HL-60/S4 treated with retinoic acid at 250 ng/mL for 4 days and 3 days (cell line): ENCODE measurements around the gene FOLR3.
"Not testable (repeated sequence)": the region's sequence is repeated elsewhere in the genome, so short reads cannot be mapped to it uniquely, and the experiment has no call there.

Experiments
- in situ Hi-C: fragments of 300-500 bp; cut with MboI; formaldehyde crosslinking; loops from 2 replicates; pipeline ENCODE4 v1.7.0; 2022; ENCODE audit warnings: low sequenced_read_pairs

The FOLR3 gene

DNA sequence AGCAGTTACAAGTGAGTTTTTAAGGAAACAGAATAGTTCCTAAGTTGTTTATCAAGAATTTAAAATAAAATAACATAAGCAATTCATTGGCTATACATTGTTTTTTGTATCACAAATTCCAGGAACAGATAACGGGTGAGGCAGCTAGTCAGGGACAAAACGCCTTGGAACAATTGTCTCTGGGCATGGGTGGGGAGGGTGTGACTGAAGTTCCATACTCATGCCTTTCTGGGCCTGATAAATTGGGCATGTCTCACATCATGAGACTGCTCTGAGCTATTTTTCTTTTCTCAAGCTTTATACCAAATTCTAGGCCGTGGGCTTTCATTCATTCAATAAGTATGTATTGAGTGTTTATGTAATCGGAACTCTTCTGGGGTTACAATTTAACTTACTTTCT is 21.6 kb downstream of the FOLR3 start:
- in situ Hi-C loops, result no loop called here

DNA sequence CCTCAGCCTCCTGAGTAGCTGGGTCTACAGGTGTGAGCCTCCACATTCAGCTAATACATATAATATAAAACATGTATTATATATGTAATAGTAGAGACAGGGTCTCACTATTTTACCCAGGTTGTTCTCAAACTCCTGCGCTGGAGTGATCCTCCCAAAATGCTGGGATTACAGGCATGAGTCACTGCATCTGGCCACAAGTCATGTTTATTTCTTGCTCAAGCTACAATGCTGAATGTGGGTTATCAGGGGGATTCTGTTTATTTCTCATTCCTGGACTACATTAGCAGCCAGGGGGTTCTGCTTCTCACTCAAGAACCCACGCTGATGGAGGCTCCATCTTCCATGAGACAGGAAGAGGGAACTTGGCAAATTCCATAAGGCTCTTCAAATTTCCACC is 24.8 kb downstream of the FOLR3 start:
- in situ Hi-C loops, result no loop called here

DNA sequence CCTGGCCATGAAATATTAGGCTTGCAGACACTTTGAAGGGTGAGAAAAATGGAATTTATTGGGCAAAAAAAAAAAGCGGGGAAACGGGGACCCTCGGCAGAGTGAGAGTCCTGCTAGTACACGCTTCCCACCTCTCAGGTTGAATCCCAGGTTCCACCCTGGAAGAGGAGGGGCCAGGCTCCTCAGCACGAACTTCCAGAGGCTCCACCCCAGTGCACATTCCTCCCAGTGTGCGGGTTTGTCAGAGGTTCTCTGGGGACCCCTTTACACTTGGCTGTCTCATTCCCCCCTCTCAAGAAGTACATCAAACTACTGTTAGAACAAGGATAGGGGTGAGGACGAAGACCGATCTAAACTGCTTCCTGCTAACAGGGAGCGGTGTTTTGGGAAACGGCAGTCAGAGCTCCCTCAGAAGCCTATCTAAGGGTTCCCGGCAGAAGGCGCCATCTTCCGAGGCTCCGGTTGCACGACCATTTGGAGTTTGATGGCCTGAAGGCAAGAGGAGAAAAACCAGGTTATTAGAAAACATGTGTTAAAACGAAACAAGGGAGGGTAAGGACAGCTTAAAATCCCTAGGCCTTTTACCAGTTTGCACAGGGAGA is 27.5 kb downstream of the FOLR3 start:
- in situ Hi-C loops, result no loop called here

DNA sequence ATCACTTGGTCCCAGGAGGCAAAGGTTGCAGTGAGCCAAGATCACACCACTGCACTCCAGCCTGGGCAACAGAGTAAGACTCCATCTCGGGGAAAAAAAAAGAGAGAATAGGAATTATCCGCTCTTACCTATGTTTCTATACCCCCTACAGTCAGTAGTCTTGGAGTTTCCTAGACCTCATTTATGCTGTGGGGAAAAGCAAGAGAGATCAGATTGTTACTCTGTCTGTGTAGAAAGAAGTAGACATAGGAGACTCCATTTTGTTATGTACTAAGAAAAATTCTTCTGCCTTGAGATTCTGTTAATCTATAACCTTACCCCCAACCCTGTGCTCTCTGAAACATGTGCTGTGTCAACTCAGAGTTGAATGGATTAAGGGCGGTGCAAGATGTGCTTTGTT is 28.7 kb downstream of the FOLR3 start:
- in situ Hi-C loops, result not testable (repeated sequence)

DNA sequence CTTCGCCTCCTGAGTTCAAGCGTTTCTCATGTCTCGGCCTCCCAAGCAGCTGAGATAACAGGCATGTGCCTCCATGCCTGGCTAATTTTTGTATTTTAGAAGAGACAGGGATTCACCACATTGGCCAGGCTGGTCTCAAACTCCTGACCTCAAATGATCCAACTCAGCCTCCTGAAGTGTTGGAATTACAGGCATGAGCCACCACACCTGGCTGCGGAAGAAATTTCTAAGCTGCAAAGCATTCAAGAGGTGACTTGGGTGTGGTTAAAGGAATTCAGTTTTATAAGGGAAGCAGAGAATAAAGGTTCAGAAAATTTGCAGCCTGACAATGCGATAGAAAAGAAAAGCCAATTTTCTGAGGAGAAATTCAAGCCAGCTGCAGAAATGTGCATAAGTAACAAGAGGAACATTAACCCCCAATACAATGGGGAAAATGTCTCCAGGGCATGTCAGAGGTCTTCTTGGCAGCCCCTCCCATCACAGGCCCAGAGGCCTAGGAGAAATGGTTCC is 33.6 kb downstream of the FOLR3 start:
- in situ Hi-C loops, result not testable (repeated sequence)

DNA sequence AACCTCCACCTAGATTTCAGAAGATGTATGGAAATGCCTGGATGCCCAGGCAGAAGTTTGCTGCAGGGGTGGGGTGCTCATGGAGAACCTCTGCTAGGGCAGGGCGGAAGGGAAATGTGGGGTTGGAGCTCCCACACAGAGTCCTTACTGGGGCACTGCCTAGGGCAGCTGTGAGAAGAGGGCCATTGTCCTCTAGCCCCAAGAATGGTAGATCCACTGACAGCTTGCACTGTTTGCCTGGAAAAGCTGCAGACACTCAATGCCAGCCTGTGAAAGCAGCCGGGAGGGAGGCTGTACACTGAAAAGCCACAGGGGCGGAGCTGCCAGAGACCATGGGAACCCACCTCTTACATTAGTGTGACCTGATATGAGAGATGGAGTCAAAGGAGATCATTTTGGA is 34.2 kb downstream of the FOLR3 start:
- in situ Hi-C loops, result not testable (repeated sequence)

DNA sequence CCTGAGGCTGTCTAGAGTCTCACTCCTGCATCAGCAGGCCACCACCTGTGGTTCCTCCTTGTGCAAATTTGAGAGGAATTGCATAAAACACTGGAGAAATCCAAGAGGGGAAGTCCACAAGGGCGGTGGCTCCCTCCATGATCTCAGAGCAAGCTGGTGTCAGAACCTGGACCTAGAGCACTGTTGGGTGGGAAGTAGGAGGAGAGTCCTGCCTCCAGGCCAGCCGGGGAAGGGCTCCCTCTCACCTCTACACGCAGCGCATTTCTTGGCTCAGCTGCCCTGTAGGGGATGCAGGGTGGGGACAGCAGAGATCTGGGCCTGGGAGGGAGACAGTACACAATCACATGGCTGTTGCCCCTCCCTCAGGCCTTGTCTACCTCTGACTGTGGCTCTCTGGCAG is 36.5 kb downstream of the FOLR3 start:
- in situ Hi-C loops, result not testable (repeated sequence)

DNA sequence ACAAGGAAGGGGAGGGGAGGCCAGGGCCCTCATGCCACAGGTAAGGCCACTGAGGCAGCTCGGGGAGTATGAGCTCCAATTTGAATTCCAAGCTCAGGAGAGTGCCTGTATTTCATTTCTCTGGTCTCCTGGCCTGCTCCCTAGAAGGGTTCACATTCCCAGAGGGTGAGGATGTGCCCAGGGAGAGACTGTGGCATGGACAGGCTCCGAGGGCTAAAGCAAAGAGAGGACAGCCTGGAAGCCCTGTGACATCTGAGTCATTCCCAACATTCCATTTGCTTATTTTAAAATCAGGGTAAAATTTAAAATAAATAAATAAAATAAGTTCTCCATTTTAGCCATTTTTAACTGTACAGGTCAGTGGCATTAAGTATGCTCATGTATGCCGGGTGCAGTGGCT is 37.8 kb downstream of the FOLR3 start:
- in situ Hi-C loops, result no loop called here

DNA sequence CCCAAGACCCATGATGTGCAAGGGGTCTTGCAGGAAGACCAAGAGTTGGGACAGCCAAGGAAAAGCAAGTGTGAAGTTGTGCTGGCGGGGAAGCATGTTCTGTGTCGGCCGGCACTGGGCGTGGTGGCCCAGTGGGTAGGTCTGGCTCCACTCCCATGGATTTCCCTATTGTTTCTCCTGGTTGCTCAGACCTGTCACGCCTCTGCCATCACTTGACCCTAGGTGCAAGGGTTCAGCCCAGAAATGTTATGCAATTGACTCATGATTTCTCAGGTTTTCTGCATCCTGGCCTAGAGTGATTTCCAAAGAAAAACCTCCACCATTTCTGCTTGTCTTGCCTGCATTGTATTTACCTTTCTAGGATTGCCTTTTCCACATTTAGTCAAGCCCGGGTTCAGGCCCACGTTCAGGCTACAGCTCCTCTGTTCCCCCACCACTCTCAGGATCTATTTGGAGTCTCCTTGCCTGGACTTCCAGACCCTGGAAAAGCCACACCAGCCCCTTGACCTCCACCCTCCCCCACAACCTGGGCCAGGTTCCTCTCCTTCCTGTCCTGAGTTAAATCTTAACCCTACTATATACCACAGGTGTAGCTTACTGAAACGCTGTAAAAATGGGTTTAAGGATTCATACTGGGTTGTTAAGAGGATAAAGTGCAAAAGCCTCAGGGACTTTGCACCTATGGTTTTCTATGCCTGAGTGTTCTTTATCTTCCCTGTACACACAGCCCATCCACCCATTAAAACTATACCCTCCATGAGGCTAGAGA is 39.0 kb downstream of the FOLR3 start:
- in situ Hi-C loops, result no loop called here

DNA sequence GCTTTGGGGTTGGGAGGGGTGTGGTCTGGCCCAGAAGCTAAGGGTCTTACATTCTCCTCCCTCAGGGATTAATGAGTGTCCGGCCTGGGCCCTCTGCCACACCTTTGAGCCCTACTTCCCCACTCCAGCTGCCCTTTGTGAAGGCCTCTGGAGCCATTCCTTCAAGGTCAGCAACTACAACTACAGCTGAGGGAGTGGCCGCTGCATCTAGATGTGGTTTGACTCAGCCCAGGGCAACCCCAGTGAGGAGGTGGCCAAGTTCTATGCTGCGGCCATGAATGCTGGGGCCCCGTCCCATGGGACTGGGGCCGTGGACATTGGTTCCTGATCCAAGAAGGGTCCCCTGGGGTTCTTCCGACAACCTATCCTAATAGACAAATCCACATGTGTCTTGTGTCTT is 42.1 kb downstream of the FOLR3 start:
- in situ Hi-C loops, result no loop called here

DNA sequence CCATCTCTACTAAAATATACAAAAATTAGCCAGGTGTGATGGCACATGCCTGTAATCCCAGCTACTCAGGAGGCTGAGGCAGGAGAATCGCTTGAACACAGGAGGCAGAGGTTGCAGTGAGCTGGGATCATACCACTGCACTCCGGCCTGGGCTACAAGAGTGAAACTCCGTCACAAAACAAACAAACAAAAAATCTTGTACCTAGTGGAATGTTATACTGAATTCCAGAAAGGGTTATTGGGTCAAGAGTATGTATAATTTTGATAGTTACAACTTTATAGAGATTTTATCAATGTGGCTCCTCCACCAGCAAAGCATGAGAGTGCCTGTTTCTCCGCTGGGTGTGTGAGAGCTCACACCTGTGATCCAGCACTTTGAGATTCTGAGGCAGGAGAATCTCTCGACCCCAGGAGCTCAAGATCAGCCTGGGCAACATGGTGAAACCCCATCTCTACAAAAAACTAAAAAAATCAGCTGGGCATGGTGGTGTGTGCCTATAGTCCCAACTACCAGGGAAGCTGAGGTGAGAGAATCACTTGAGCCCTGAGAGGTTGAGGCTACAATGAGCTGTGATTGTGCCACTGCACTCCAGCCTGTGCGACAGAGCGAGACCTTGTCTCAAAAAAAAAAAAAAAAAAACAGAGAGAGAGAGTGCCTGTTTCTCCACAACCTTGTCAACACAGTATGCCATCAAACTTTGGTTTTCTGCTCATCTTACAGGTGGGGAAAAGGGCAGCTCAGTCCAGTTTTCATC is 43.7 kb downstream of the FOLR3 start:
- in situ Hi-C loops, result no loop called here

DNA sequence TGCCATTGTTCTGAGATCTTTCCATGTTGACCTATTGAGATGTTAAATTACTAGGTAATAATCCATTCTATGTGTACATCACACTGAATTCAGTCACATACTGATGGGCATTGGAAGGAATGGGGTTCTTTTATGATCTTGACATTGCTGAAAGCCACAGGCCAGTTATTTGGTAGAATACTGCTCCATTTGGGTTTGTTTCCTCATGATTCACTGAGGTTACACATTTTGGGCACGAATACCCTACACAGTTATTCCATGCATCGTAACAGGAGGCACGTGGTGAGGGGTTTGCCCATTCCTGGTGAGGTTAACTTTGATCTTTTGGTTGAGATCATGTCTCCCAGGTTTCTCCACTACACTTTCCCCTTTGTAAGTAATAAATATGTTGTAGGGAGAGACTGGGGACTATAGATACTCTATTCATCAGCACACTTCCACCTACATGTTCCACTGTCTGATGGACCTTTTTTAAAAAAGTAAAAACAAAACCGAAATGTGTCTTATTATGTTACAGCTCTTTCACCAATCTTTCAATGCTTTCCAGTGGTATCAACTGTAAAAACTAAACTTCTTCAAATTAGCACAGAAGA is 44.4 kb downstream of the FOLR3 start:
- in situ Hi-C loops, result no loop called here

DNA sequence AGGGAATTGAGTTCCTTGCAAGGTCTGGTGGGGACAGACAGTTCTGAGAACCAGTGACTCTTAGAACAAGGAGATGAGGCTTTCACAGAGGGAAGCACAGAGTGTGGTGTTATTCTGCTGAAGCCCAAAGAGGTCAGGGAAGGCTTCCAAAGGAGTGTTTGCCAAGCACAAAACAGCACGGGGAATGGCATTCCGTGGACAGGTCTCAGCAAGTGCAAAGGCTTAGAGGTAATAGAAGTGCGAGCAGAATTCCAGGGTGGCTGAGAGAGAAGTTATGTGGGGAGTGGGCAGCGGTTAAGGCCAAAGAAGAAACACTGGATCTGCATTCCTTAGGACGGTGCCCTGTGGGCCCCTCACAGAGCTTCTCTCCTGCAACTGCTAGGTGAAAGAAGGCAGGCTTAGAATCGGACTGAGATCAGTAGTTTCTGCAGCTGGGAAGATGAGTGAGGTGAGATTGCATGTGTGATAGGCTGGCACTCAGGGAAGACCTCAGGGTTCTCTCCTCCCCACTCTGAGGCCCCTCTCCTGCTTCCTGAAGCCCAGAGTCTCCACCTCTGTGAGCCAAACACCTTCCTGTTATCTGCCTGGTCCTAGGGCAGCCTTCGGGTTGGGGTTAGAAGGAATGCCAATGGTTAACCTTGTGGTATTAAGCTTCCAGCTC is 45.5 kb downstream of the FOLR3 start:
- in situ Hi-C loops, result not testable (repeated sequence)

DNA sequence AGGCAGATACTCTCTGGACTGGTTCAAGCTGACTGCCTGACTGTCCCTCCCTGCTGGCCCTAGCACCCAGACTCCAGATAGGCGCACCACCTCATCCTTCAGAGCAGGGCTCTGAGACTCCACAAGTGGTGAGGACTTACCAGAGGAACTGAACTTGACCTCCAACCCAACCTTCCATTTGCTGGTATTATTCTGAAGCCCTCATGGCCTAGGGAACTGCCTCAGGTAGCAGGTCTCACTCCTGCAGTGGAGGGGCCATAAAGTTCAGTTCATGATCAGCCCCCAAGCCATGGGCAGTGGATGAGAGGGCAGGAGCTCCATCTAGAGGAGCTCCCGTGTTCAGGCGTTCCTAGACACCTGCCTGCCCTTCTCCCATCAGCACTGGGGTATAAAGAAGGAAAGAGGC is 46.0 kb downstream of the FOLR3 start:
- in situ Hi-C loops, result not testable (repeated sequence)

DNA sequence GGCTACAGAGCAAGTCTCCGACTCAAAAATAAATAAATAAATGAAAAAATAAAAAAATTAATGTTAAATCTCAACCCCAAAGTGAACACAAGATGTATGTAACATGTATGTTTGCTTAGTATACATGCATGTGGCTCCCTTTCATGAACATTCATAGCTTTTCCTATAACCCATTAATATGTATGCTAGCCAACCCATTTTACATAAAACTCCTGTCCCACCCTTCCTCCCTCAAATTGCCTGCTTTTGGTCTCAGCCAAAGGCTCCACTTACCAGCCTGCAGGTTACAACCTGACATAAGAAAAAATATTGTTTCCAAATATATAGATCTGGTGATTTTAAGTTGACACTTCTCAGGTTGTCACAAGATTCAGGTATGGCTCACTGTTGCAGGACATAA is 52.7 kb downstream of the FOLR3 start:
- in situ Hi-C loops, result no loop called here
